ENCODE data around the gene TBC1D14.

- no peak for TF ChIP-seq CTCF (conservative IDR thresholded peaks at IDR 0.05; ENCODE audit: low read length)
- TF ChIP-seq EZH2phosphoT487 (IDR thresholded peaks at IDR 0.05; ENCODE audit: borderline replicate concordance) = no peak
Observed at GRCh38 chr4:6944301-6945051, 34.9 kb downstream of the TBC1D14 start.

All from Loucy (cell line).